ENCODE data around the gene SLC24A3.

DNA sequence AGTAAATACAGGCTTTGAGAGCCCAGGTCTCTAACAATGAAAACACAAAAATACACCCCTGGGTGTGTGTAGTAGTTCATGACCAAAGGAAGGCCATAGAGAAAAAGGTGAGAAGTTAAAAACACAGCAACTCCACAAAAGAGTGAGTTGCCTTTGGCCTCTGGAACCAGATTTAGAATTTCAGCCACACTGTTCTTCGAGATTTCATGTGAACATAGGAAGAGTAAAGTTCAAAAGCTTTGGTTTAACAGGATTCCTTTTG is 502.1 kb downstream of the SLC24A3 start:
- TF ChIP-seq POLR2A (IDR thresholded peaks at IDR 0.05) (no peak), CTCF (IDR thresholded peaks at IDR 0.05) (no peak)
